ENCODE data around the gene GLCCI1. TPM values are rescaled to one million over a fixed set of nuclear protein-coding genes. Genes with fewer than 3 reads are reported as not detected.

The GLCCI1 gene
- total RNA-seq, 1 experiment from 2014 or later: 4.6 TPM

GRCh38 chr7:8089036-8089780 is 120.6 kb downstream of the GLCCI1 start:
- CTCF ChIA-PET: no interaction called here
- TF ChIP-seq POLR2AphosphoS5 (IDR thresholded peaks at IDR 0.05; ENCODE audit: low read depth, low read length) (no peak), REST (IDR thresholded peaks at IDR 0.05; ENCODE audit: low read depth) (no peak), ZFX (IDR thresholded peaks at IDR 0.05) (no peak), ZNF274 (IDR thresholded peaks at IDR 0.05; ENCODE audit: low read depth, low read length) (no peak), POLR2A (IDR thresholded peaks at IDR 0.05; ENCODE audit: borderline replicate concordance, extremely low read depth, insufficient read depth, insufficient read length) (no peak), CTCF (IDR thresholded peaks at IDR 0.05 in 2 of 3, conservative IDR thresholded peaks at IDR 0.05 in 1 of 3; ENCODE audit: borderline replicate concordance in 1 of 3, insufficient read depth in 1 of 3, low read depth in 2 of 3, low read length in 2 of 3) (no peak), MAX (IDR thresholded peaks at IDR 0.05) (no peak)
- Histone ChIP-seq H3K79me2 (ENCODE audit: insufficient read depth, low read length) (no peaks in the 10 kb centered on the region), H2AFZ (ENCODE audit: low read depth, low read length, poor library complexity, severe bottlenecking) (no peak overlapping the region), H3K27me3 (ENCODE audit: insufficient read depth, low read length) (no peaks in the 10 kb centered on the region), H4K20me1 (ENCODE audit: insufficient read depth) (no peaks in the 10 kb centered on the region), H3K9ac (ENCODE audit: low read length) (no peak overlapping the region), H3K4me2 (ENCODE audit: low read length) (no peak overlapping the region), H3K4me1 (ENCODE audit: control insufficient read depth in 1 of 2, insufficient read depth in 2 of 2, low read length in 2 of 2) (no peaks in the 10 kb centered on the region), H3K27ac (ENCODE audit: low read depth, low read length) (no peak overlapping the region), H3K4me3 (replicated peaks in 1 of 2; ENCODE audit: low read depth in 1 of 2, low read length in 2 of 2) (no peak overlapping the region), H3K36me3 (ENCODE audit: control insufficient read depth in 1 of 2, insufficient read depth in 2 of 2, low read length in 2 of 2) (no peaks in the 10 kb centered on the region), H3K9me2 (ENCODE audit: insufficient read depth) (no peaks in the 10 kb centered on the region), H3K9me3 (ENCODE audit: control insufficient read depth in 1 of 2, insufficient read depth in 1 of 2, low read depth in 1 of 2, low read length in 2 of 2) (no peaks in the 10 kb centered on the region)
- RAD21 ChIA-PET (ENCODE audit: low non-redundant PET in 1 of 2, low total read pairs in 2 of 2, uncharacterized antibody in 2 of 2, unreplicated experiment in 2 of 2): no interaction called here
- no TSS peak for BruUV-seq (replicated peaks)
- ATAC-seq (no peak), DNase-seq (ENCODE audit: low read depth, low spot score) (no peak)
- POLR2A ChIA-PET: no interaction called here
- intact Hi-C loops (cut with micrococcal nuclease): no loop called here

Data from HCT116 (cell line).